HG02973 (cell line): ENCODE data around the gene PRCD.

Experiments used
- ATAC-seq: cut with Tn5 transposase; IDR thresholded peaks from one replicate; pipeline ENCODE4 v1.9.1; 2021; ENCODE audit warnings: moderate library complexity; ENCODE audit not compliant: unreplicated experiment

The PRCD gene

GRCh38 chr17:76538281-76538931 lies 1.4 kb upstream of the PRCD start:
- no peak for ATAC-seq

DNA sequence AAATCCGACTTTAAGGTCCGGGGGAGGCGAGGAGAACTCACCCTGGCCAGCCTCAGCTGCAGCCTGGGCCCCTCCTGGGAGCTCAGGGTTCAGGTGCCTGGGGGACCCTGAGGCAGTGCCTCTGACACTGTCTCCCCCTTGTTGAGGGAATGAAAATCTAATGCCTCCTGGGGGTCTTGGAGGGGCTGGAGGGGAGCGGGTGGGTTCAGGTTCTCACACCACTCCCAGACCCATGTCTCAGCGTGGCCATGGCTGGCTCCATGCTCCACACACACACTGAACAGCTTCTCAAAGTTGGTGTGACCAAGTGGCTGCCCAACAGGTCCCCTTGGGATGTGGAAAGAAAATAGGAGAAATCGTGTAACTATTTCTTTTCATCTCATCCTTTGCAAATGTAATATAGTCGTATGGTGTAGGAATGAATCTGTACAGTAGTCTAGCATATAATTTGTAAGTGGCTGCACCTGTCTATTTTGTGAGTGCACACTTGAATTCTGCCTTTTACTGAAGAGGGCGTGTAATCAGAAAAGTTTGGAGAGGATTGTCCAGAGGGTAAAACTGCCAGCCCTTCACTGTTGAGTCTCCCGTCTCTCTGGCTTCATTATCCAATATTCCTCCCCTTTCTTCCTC lies 788 bp upstream of the PRCD start:
- no peak for ATAC-seq

GRCh38 chr17:76540381-76541300 lies 797 bp downstream of the PRCD start:
- ATAC-seq, result no peak

- no peak for ATAC-seq
Measured at GRCh38 chr17:76541739-76542454, 2.1 kb downstream of the PRCD start.

DNA sequence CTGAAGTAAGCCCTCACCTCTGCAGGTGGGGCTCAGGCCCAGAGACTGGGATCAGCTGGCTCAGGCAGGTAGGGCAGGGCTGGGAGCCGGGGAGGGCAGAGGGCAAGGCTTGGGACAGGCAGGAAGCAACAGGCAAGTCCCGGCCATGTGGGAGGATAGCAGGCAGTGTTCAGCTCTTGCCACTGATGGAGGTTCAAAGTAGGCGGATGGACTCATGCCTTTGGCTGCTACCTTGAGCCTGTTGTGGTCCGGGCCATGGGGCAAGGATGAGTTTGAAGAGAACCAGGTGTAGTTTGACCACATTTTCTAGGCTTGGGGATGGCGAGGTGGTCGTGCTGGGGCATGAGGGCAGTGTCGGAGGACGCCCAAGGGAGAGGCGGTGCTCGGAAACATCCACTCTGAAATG lies 2.7 kb downstream of the PRCD start:
- ATAC-seq, result no peak

DNA sequence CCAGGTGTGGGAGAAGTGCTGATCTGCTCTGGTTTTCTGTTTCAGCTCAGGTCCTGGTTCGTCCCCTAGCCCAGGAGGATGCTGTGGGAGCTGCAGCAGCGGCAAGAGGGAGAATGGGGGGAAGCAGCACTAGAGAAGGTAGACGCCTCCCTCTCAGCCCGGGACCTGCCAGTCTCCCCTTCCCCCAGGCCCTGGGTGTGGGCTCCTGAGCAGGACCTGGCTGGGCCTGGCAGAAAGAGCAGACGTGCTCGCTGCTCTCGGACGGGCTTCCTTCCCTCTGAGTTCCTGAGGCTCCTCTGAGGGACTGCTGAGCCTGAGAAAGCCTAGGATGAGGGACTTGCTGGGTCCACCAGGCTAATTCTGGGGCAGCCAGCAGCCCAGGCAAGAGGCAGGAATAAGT lies 3.1 kb downstream of the PRCD start:
- no peak for ATAC-seq

GRCh38 chr17:76543482-76543825 lies 3.6 kb downstream of the PRCD start:
- no peak for ATAC-seq

- no peak for ATAC-seq
Measured at GRCh38 chr17:76543826-76544545, 4.1 kb downstream of the PRCD start.

DNA sequence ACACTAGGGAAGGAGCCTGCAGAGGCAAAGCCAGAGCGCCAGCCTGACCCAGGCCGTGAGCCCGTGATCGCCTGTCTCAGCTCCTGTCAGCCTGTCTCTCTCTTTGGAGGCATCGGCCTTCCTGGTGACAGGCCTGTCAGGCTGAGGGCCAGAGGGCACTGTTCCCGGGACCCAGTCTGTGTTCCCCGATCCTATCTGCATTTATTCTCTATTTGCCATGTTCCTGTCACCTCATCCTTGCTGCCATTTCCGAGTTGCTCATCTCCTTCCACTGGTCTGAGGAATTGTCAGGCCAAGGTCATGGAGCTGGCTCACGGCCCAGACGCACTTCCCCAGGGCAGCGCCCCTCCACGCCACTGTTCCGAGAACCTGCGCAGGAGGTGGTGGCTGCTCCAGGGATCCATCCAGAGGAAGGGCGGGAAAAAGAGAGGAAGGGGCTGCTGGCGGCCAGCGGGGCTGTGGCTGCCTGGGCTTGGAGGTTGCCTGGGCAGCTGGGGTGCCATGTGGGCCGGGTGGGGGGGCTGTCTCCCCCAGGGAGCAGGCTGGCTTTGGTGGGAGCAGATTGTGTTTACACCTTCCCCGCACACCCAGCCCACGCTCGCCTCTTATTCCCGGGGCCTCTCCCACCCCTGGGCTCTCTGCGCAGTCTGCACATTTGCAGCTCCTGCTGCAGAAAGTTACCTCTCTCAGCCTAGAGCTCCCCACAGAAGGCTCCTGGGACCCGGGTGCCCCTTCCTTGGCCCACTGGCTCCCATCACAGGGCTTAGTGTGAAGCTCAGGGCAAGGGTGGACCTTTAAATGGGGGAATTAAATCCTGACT lies 4.9 kb downstream of the PRCD start:
- no peak for ATAC-seq

DNA sequence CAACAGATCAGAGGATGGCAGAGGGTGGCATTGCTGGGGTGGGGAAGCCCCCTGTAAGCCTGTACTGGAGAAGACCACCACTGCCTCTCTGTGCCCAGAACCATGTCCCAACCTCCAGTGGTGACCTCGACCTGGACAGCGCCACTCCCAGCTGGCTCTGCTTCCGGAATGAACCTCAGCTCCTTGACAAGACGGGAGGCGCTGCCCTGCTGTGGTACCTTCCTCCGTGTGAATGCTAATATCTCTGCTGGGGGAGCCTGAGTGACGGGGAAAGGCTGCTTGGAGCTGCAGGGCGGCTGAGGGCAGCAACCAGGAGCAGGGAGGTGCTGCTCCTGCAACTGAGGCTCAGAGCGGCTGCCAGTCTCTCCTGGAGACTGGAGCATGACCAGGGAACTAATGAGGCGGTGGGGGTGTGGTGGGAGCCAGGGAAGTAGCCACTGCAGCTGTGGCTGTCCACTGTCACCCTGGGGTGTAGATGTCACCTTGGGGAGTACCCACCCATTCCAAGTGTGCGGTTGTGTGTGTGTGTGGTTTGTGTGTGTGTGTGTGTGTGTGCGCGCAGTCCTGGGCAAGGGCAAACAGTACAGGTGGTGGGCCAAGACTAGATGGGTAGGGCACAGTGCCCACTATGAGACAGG lies 6.2 kb downstream of the PRCD start:
- ATAC-seq, result no peak

DNA sequence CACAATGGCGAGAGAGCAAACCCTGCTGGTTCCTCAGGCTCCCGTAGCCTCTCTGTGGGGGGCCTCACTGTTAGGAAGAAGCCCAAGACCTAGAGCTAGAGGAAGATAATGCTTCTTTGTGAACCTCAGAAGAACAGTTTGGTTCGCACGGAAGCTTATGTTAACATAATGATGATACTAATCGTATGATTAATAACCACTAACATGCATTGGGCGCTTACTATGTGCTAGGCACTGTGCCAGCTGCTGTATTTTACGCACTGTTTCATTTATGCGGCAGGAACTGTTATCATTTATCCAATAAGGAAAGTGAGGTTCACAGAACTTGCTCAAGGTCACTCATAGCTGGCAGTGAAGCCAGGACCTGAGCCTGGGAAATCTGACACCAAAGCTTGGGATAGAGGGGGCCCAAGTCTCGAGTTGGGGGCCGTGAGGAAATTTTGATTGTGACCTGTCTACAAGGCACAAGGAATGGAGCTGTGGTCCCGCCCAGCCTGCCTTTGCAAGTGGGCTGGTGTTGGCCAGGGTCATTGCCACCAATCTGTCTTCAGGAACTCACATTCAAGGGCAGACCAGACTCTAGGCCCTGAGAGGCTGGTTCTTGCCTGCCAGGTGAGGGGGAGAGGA lies 6.8 kb downstream of the PRCD start:
- ATAC-seq, result no peak

GRCh38 chr17:76547183-76547641 lies 7.4 kb downstream of the PRCD start:
- ATAC-seq, result no peak

- ATAC-seq, result no peak
Measured at GRCh38 chr17:76547642-76548202, 7.9 kb downstream of the PRCD start.

GRCh38 chr17:76548378-76549214 lies 8.8 kb downstream of the PRCD start:
- no peak for ATAC-seq

DNA sequence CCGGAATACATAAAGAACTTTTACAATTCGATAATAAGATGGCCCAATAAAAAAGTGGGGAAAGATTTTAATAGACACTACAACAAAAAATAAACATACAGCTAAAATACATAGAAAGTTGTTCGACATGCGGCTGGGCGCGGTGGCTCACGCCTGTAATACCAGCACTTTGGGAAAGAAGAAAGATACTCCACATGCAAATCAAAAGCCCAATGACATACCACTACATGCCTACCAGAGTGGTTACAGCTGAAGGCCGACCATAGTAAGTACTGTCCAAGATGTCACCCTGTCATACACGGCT lies 9.3 kb downstream of the PRCD start:
- ATAC-seq, result no peak

DNA sequence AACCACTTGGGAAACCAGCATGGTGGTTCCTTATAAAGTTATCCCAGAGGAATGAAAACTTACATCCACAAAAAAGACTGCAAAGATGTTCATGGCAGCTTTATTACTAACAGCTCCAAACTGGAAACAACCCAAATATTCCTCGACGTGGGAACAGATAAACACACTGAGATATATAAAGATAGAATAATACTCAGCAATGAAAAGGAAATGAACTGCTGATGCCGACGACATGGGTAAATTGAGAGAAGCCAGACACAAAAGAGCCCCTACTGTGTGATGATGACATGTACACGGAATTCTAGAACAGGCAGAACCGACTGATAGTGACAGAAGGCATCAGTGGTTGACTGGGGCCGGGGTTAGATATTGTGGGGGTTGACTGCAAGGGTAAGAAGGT lies 9.7 kb downstream of the PRCD start:
- no peak for ATAC-seq

- no peak for ATAC-seq
Measured at GRCh38 chr17:76550712-76551615, 11.1 kb downstream of the PRCD start.
